IMR-90 (cell line): ENCODE results near the gene NCAM1. TPM values are rescaled to one million over a fixed set of nuclear protein-coding genes. Genes with fewer than 3 reads are reported as not detected.

Source experiments
- ATAC-seq: fragments of 200-7000 bp; cut with Tn5 transposase; 2 replicates; pipeline ENCODE4 v1.9.1; 2020; ENCODE audit warnings: low read depth, mild to moderate bottlenecking, moderate library complexity
- BruUV-seq: library from RNA; stranded (reverse); fragments of 400-500 nt; replicated peaks from 2 replicates; lab custom pipeline; 2021; lab: Mats Ljungman, UMichigan
- CTCF ChIA-PET: fragments of 300-600 bp; formaldehyde crosslinking; extraction: SDS; loops from one replicate; lab custom pipeline; 2021; ENCODE audit warnings: antibody characterized with exemption; lab: Yijun Ruan, JAX
- POLR2A ChIA-PET: fragments of 300-600 bp; sonication (Branson Sonifier 250); formaldehyde crosslinking; loops from one replicate; lab custom pipeline; 2022; ENCODE audit warnings: antibody characterized with exemption; ENCODE audit not compliant: unreplicated experiment; lab: Charles Lee
- DNase-seq: peaks from one replicate; pipeline ENCODE4 v3.0.0; 2013
- H2AFZ ChIP-seq: replicated peaks from 2 replicates; pipeline ENCODE3; 2013; ENCODE audit warnings: low read length, mild to moderate bottlenecking; ENCODE audit not compliant: poor library complexity
- H2AK5ac ChIP-seq: 2 replicates; pipeline ENCODE4 v1.6.1; 2013; ENCODE audit warnings: low read depth, low read length, inconsistent platforms
- H2AK9ac ChIP-seq: replicated peaks from 2 replicates; pipeline ENCODE3; 2013; ENCODE audit warnings: mild to moderate bottlenecking, low read depth, low read length, moderate library complexity; ENCODE audit not compliant: poor library complexity
- H2BK120ac ChIP-seq: 2 replicates; pipeline ENCODE4 v1.6.1; 2013; ENCODE audit warnings: low read depth, low read length, inconsistent platforms
- H2BK15ac ChIP-seq: 3 replicates; pipeline ENCODE4 v1.6.1; 2013; ENCODE audit warnings: low read depth, low read length, inconsistent platforms
- H2BK20ac ChIP-seq: 2 replicates; pipeline ENCODE4 v1.6.1; 2013; ENCODE audit warnings: low read depth, mild to moderate bottlenecking, inconsistent platforms, low read length, moderate library complexity
- H2BK5ac ChIP-seq: 2 replicates; pipeline ENCODE4 v1.6.1; 2013; ENCODE audit warnings: mild to moderate bottlenecking, low read depth, low read length, inconsistent platforms; ENCODE audit not compliant: poor library complexity, severe bottlenecking
- H3K14ac ChIP-seq: replicated peaks from 2 replicates; pipeline ENCODE4 v1.6.1; 2013; ENCODE audit warnings: low read depth, low read length, inconsistent platforms
- H3K18ac ChIP-seq: 2 replicates; pipeline ENCODE4 v1.6.1; 2013; ENCODE audit warnings: low read depth, low read length, control low read depth
- H3K23ac ChIP-seq: 2 replicates; pipeline ENCODE4 v1.6.1; 2013; ENCODE audit warnings: low read depth, low read length, inconsistent platforms
- H3K27ac ChIP-seq: 2 replicates; pipeline ENCODE4 v1.5.1; 2013; ENCODE audit warnings: mild to moderate bottlenecking, control low read depth, low read length; ENCODE audit not compliant: insufficient read depth
- H3K27me3 ChIP-seq: 2 replicates; pipeline ENCODE4 v1.6.1; 2013; ENCODE audit warnings: low read length; ENCODE audit not compliant: control insufficient read depth, insufficient read depth
- H3K36me3 ChIP-seq: 2 replicates; pipeline ENCODE4 v1.6.1; 2013; ENCODE audit warnings: low read length, mixed read lengths; ENCODE audit not compliant: control insufficient read depth, insufficient read depth
- H3K4ac ChIP-seq: 2 replicates; pipeline ENCODE4 v1.6.1; 2013; ENCODE audit warnings: low read depth, low read length, inconsistent platforms
- H3K4me1 ChIP-seq: 2 replicates; pipeline ENCODE4 v1.6.1; 2013; ENCODE audit warnings: low read length, mixed read lengths; ENCODE audit not compliant: control insufficient read depth, insufficient read depth
- H3K4me2 ChIP-seq: 2 replicates; pipeline ENCODE4 v1.6.1; 2013; ENCODE audit warnings: low read depth, mild to moderate bottlenecking, control low read depth, low read length, moderate library complexity
- H3K4me3 ChIP-seq: 2 replicates; pipeline ENCODE4 v1.5.1; 2013; ENCODE audit warnings: low read depth, mild to moderate bottlenecking, control low read depth, low read length, moderate library complexity; ENCODE audit not compliant: insufficient read depth
- H3K56ac ChIP-seq: 2 replicates; pipeline ENCODE4 v1.6.1; 2013; ENCODE audit warnings: low read length, inconsistent platforms; ENCODE audit not compliant: insufficient read depth; ENCODE audit errors: extremely low read depth
- H3K79me1 ChIP-seq, 2 experiments: 2 replicates each; pipeline ENCODE4 v1.6.1; 2013; ENCODE audit warnings: low read length in 2 of 2, inconsistent platforms in 1 of 2, low read depth in 1 of 2
- H3K9ac ChIP-seq: 2 replicates; pipeline ENCODE4 v1.6.1; 2013; ENCODE audit warnings: low read depth, low read length, control low read depth
- H3K9me1 ChIP-seq: 2 replicates; pipeline ENCODE4 v1.6.1; 2013; ENCODE audit warnings: low read length, inconsistent platforms; ENCODE audit not compliant: insufficient read depth
- H3K9me3 ChIP-seq: 2 replicates; pipeline ENCODE4 v1.6.1; 2013; ENCODE audit warnings: low read length; ENCODE audit not compliant: control insufficient read depth, insufficient read depth
- H4K20me1 ChIP-seq: 2 replicates; pipeline ENCODE4 v1.6.1; 2013; ENCODE audit warnings: low read length, inconsistent platforms; ENCODE audit not compliant: insufficient read depth
- H4K5ac ChIP-seq: 2 replicates; pipeline ENCODE4 v1.6.1; 2013; ENCODE audit warnings: mild to moderate bottlenecking, low read depth, low read length, control low read depth
- H4K8ac ChIP-seq, 2 experiments: 2 replicates each; pipeline ENCODE4 v1.6.1; 2013; ENCODE audit warnings: low read depth in 2 of 2, low read length in 2 of 2, control low read depth in 1 of 2, inconsistent platforms in 1 of 2
- H4K91ac ChIP-seq: 2 replicates; pipeline ENCODE4 v1.6.1; 2013; ENCODE audit warnings: low read depth, low read length, inconsistent platforms; ENCODE audit not compliant: insufficient read depth
- BHLHE40 ChIP-seq: fragments of 150-350 bp; IDR thresholded peaks from 2 replicates; pipeline ENCODE4 v1.6.1; 2016; ENCODE audit warnings: mild to moderate bottlenecking, low read depth, low read length
- CEBPB ChIP-seq: IDR thresholded peaks from 2 replicates; pipeline ENCODE4 v1.6.1; 2012; ENCODE audit warnings: low read depth, low read length, improper control_type of control experiment
- CHD1 ChIP-seq: IDR thresholded peaks from 2 replicates; pipeline ENCODE4 v1.6.1; 2012; ENCODE audit warnings: low read depth, low read length, improper control_type of control experiment
- FOS ChIP-seq: fragments of 150-350 bp; IDR thresholded peaks from 2 replicates; pipeline ENCODE4 v1.6.1; 2016; ENCODE audit warnings: low read depth, low read length
- MAFK ChIP-seq: IDR thresholded peaks from 2 replicates; pipeline ENCODE4 v1.6.1; 2012; ENCODE audit warnings: low read depth, low read length, improper control_type of control experiment
- MAZ ChIP-seq: IDR thresholded peaks from 2 replicates; pipeline ENCODE4 v1.6.1; 2012; ENCODE audit warnings: low read depth, mild to moderate bottlenecking, low read length, improper control_type of control experiment, moderate library complexity, borderline replicate concordance
- MXI1 ChIP-seq: IDR thresholded peaks from 2 replicates; pipeline ENCODE4 v1.6.1; 2012; ENCODE audit warnings: low read depth, mild to moderate bottlenecking, low read length, moderate library complexity, borderline replicate concordance
- NFE2L2 ChIP-seq: fragments of 150-350 bp; IDR thresholded peaks from 2 replicates; pipeline ENCODE4 v1.6.1; 2016; ENCODE audit warnings: low read depth, mild to moderate bottlenecking, low read length
- POLR2A ChIP-seq: IDR thresholded peaks from 2 replicates; pipeline ENCODE4 v1.6.1; 2012; ENCODE audit warnings: mild to moderate bottlenecking, low read depth, low read length
- RAD21 ChIP-seq: IDR thresholded peaks from 2 replicates; pipeline ENCODE4 v1.6.1; 2012; ENCODE audit warnings: low read length, improper control_type of control experiment
- RCOR1 ChIP-seq: IDR thresholded peaks from 2 replicates; pipeline ENCODE4 v1.6.1; 2012; ENCODE audit warnings: mild to moderate bottlenecking, low read length, improper control_type of control experiment; ENCODE audit not compliant: insufficient replicate concordance
- RFX5 ChIP-seq: IDR thresholded peaks from 2 replicates; pipeline ENCODE4 v1.8.0; 2012; ENCODE audit warnings: low read depth, mild to moderate bottlenecking, low read length, moderate library complexity
- SMC3 ChIP-seq: fragments of 150-350 bp; IDR thresholded peaks from 2 replicates; pipeline ENCODE4 v1.6.1; 2016; ENCODE audit warnings: low read depth, mild to moderate bottlenecking, antibody characterized with exemption, low read length, moderate library complexity
- WGBS, 2 experiments: methylation state at CpG; one replicate each; pipeline versions ENCODE4 v1.1.5 to v1.1.7; 2013; ENCODE audit warnings: missing lambda C conversion rate in 2 of 2; ENCODE audit not compliant: insufficient read length in 1 of 2; ENCODE audit errors: extremely low coverage in 2 of 2; 5-methylcytosine and 5-hydroxymethylcytosine counted together
- dilution Hi-C: fragments of 300-500 bp; cut with HindIII; formaldehyde crosslinking; loops from one replicate; pipeline ENCODE4 v1.14.3; 2018; ENCODE audit warnings: low sequenced_read_pairs; ENCODE audit not compliant: unreplicated experiment
- in situ Hi-C: fragments of 300-500 bp; cut with MboI; formaldehyde crosslinking; loops from 3 replicates; pipeline ENCODE4 v1.14.3; 2019; ENCODE audit warnings: low sequenced_read_pairs, inconsistent platforms, mixed read lengths
- intact Hi-C: fragments of 100-400 bp; cut with micrococcal nuclease; formaldehyde crosslinking; loops from 2 replicates; pipeline ENCODE4 v1.10.0; 2022
- polyA plus RNA-seq, 3 experiments: library from polyadenylated mRNA; depleted of rRNA; stranded (reverse); fragments of >200 nt; gene quantifications; 2 replicates each; pipeline ENCODE4 v1.2.3, GENCODE V29; 2012; ENCODE audit warnings: low replicate concordance in 1 of 3
- total RNA-seq: library from RNA; depleted of rRNA; stranded (reverse); fragments of >200 nt; gene quantifications from 2 replicates; pipeline ENCODE4 v1.2.3, GENCODE V29; 2012
- TF ChIP-seq, protein P1 (sequence below): conservative IDR thresholded peaks from 2 replicates; pipeline ENCODE4 v1.5.1; 2012; ENCODE audit warnings: mild to moderate bottlenecking, low read depth, low read length, improper control_type of control experiment
- TF ChIP-seq, protein P2 (sequence below): fragments of 150-350 bp; IDR thresholded peaks from 2 replicates; pipeline ENCODE4 v1.6.1; 2016; ENCODE audit warnings: low read depth, mild to moderate bottlenecking, low read length, moderate library complexity, borderline replicate concordance
- TF ChIP-seq, protein P3 (sequence below): fragments of 150-350 bp; IDR thresholded peaks from 2 replicates; pipeline ENCODE4 v1.6.1; 2017; ENCODE audit warnings: mild to moderate bottlenecking, antibody characterized with exemption, low read length, low read depth

NCAM1 gene
- total and polyA plus RNA-seq, 2 of the 4 experiments (the other 2 are of a cell fraction): 0.09 to 0.18 TPM

DNA sequence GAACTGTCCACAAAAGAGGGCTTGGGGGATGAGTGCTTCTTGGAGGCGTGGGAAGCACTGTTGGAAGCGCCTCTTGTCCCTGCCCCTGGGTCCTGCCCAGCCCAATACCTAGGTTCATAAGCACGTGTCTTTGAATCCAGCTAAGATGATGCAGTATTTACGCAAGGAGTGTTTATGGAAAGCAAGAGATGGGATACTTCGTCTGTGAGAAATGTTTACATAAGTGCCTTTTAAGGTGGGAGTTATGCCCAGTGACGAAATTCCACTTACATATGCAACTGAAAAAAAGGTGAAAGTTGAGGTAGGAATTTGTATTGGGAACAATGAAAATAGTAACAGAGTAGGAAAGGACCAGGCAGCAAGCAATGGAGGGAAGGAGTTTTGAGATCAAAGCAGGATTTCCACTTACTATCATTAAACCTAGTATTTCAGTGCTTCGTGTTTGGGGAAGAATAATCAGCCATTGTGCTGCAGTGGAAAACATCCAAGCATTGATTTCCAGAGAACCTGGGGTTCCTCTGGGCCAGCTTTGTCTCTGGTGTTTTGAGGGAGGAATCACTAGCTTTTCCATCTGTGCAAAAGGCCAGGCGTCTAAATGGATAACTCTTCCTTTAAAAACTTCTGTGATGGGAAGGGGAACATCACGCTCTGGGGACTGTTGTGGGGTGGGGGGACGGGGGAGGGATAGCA is 237.9 kb downstream of the NCAM1 start:
- in situ Hi-C loops: no loop called here
- Histone ChIP-seq H2BK120ac (no peak overlapping the region), H3K36me3 (no peaks in the 10 kb centered on the region), H2AK5ac (no peak overlapping the region), H2AFZ (no peak overlapping the region), H3K9ac (no peak overlapping the region), H3K56ac (no peak overlapping the region), H3K4me1 (no peaks in the 10 kb centered on the region), H3K27me3 (no peaks in the 10 kb centered on the region), H3K9me3 (no peaks in the 10 kb centered on the region), H2AK9ac (no peak overlapping the region), H4K20me1 (no peaks in the 10 kb centered on the region), H2BK20ac (no peak overlapping the region), H3K9me1 (no peaks in the 10 kb centered on the region), H2BK5ac (no peak overlapping the region), H3K79me1 (no peaks in the 10 kb centered on the region), H3K23ac (no peak overlapping the region), H3K27ac (no peak overlapping the region), H2BK15ac (no peak overlapping the region), H3K4me3 (no peak overlapping the region), H3K18ac (no peak overlapping the region), H4K8ac (no peak overlapping the region), H3K4me2 (no peak overlapping the region), H3K14ac (no peak overlapping the region), H3K4ac (no peak overlapping the region), H4K91ac (no peak overlapping the region), H4K5ac (no peak overlapping the region)
- ChIA-PET POLR2A (no interaction called here), CTCF (no interaction called here)
- TF ChIP-seq BHLHE40 (no peak), CHD1 (no peak), RFX5 (no peak), POLR2A (no peak), RCOR1 (no peak), CEBPB (no peak), RAD21 (no peak), FOS (no peak), MAFK (no peak), NFE2L2 (no peak), MAZ (no peak), MXI1 (no peak), SMC3 (no peak)
- TF ChIP-seq, protein P1, sequence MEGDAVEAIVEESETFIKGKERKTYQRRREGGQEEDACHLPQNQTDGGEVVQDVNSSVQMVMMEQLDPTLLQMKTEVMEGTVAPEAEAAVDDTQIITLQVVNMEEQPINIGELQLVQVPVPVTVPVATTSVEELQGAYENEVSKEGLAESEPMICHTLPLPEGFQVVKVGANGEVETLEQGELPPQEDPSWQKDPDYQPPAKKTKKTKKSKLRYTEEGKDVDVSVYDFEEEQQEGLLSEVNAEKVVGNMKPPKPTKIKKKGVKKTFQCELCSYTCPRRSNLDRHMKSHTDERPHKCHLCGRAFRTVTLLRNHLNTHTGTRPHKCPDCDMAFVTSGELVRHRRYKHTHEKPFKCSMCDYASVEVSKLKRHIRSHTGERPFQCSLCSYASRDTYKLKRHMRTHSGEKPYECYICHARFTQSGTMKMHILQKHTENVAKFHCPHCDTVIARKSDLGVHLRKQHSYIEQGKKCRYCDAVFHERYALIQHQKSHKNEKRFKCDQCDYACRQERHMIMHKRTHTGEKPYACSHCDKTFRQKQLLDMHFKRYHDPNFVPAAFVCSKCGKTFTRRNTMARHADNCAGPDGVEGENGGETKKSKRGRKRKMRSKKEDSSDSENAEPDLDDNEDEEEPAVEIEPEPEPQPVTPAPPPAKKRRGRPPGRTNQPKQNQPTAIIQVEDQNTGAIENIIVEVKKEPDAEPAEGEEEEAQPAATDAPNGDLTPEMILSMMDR: no peak
- TF ChIP-seq, protein P2, sequence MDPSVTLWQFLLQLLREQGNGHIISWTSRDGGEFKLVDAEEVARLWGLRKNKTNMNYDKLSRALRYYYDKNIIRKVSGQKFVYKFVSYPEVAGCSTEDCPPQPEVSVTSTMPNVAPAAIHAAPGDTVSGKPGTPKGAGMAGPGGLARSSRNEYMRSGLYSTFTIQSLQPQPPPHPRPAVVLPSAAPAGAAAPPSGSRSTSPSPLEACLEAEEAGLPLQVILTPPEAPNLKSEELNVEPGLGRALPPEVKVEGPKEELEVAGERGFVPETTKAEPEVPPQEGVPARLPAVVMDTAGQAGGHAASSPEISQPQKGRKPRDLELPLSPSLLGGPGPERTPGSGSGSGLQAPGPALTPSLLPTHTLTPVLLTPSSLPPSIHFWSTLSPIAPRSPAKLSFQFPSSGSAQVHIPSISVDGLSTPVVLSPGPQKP: no peak
- TF ChIP-seq, protein P3, sequence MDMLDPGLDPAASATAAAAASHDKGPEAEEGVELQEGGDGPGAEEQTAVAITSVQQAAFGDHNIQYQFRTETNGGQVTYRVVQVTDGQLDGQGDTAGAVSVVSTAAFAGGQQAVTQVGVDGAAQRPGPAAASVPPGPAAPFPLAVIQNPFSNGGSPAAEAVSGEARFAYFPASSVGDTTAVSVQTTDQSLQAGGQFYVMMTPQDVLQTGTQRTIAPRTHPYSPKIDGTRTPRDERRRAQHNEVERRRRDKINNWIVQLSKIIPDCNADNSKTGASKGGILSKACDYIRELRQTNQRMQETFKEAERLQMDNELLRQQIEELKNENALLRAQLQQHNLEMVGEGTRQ: no peak
- no TSS peak for BruUV-seq
- intact Hi-C loops: no loop called here
- dilution Hi-C loops: no loop called here
- no peak for ATAC-seq
- DNase-seq: no peak
- WGBS, 2 experiments: no CpG with 5 or more reads among the region's 10 CpGs
